Measurements from ENCODE around the gene SERAC1. TPM values are rescaled to one million over a fixed set of nuclear protein-coding genes. Genes with fewer than 3 reads are reported as not detected.

SERAC1 gene
- polyA plus RNA-seq, 1 of the 3 experiments (the other 2 are of a cell fraction) = 5.6 TPM

GRCh38 chr6:158064725-158065251 lies 103.3 kb downstream of the SERAC1 start:
- Histone ChIP-seq H3K36me3 (replicated peaks in 1 of 2; ENCODE audit: control insufficient read depth in 1 of 2, insufficient read depth in 2 of 2, low read length in 1 of 2) (peaks cover 40 to 56% of the 10 kb centered on the region in 2 experiments), H3K4me2 (no peak overlapping the region), H2AFZ (ENCODE audit: low read depth) (no peak overlapping the region), H3K27ac (ENCODE audit: low read depth in 2 of 2, low read length in 1 of 2) (no peak overlapping the region), H4K20me1 (ENCODE audit: insufficient read depth) (no peaks in the 10 kb centered on the region), H3K9me2 (no peaks in the 10 kb centered on the region), H3K9me3 (no peaks in the 10 kb centered on the region), H3F3A (replicated peaks; ENCODE audit: insufficient read depth) (peaks cover 40% of the 10 kb centered on the region), H3K9ac (no peak overlapping the region), H3K79me2 (ENCODE audit: insufficient read depth) (peaks cover 16% of the 10 kb centered on the region), H3K27me3 (ENCODE audit: insufficient read depth) (no peaks in the 10 kb centered on the region), H3K4me3 (ENCODE audit: low read depth in 2 of 2, low read length in 1 of 2) (no peak overlapping the region), H3K4me1 (ENCODE audit: control insufficient read depth in 1 of 2, insufficient read depth in 2 of 2, low read depth in 1 of 2, low read length in 1 of 2) (peaks cover 14 to 41% of the 10 kb centered on the region in 2 experiments; a peak in 3 of 4 replicates)
- ChIA-PET CTCF (interaction anchor here (1.4 kb wide), 1 partner anchor 38 kb away, joined by 5 read pairs; no protein-coding TSS in a partner anchor), POLR2A (no interaction called here)
- 80% methylated on average over 5 of the region's 24 CpGs for WGBS (ENCODE audit: low lambda C conversion rate)
- DNase-seq = no peak
- no peak for TF ChIP-seq NRF1 (IDR thresholded peaks at IDR 0.05; ENCODE audit: low read depth, low read length)
- TF ChIP-seq ELF1 (IDR thresholded peaks at IDR 0.05) = no peak
- TF ChIP-seq MEF2A (IDR thresholded peaks at IDR 0.05; ENCODE audit: borderline replicate concordance, low read depth) = no peak
- no peak for TF ChIP-seq USF1 (IDR thresholded peaks at IDR 0.05; ENCODE audit: borderline replicate concordance, low read depth)
- TF ChIP-seq FOXJ3 (CRISPR knock-in tag; IDR thresholded peaks at IDR 0.05) = no peak
- TF ChIP-seq FOSL2 (IDR thresholded peaks at IDR 0.05; ENCODE audit: borderline replicate concordance, low read depth) = no peak
- TF ChIP-seq TCF12 (IDR thresholded peaks at IDR 0.05) = no peak
- no peak for TF ChIP-seq RAD21 (IDR thresholded peaks at IDR 0.05; ENCODE audit: low read length)
- no peak for TF ChIP-seq EZH2phosphoT487 (IDR thresholded peaks at IDR 0.05; ENCODE audit: borderline replicate concordance, low read depth)
- no peak for TF ChIP-seq SIN3A (IDR thresholded peaks at IDR 0.05; ENCODE audit: borderline replicate concordance, low read depth, low read length)
- no peak for TF ChIP-seq MXI1 (IDR thresholded peaks at IDR 0.05; ENCODE audit: low read depth, low read length)
- TF ChIP-seq POLR2AphosphoS5 (IDR thresholded peaks at IDR 0.05; ENCODE audit: low read depth, low read length) = no peak
- TF ChIP-seq TEAD4 (IDR thresholded peaks at IDR 0.05; ENCODE audit: borderline replicate concordance, insufficient read depth) = no peak
- no peak for TF ChIP-seq NFIC (IDR thresholded peaks at IDR 0.05; ENCODE audit: borderline replicate concordance)
- no peak for TF ChIP-seq PBX3 (IDR thresholded peaks at IDR 0.05)

GRCh38 chr6:158063736-158064135 lies 104.3 kb downstream of the SERAC1 start:
- Histone ChIP-seq H3K9me2 (no peaks in the 10 kb centered on the region), H3K9me3 (no peaks in the 10 kb centered on the region), H2AFZ (ENCODE audit: low read depth) (no peak overlapping the region), H3K4me1 (ENCODE audit: control insufficient read depth in 1 of 2, insufficient read depth in 2 of 2, low read depth in 1 of 2, low read length in 1 of 2) (peaks cover 14 to 33% of the 10 kb centered on the region in 2 experiments; a peak in 3 of 4 replicates), H3K4me2 (no peak overlapping the region), H3K36me3 (replicated peaks in 1 of 2; ENCODE audit: control insufficient read depth in 1 of 2, insufficient read depth in 2 of 2, low read length in 1 of 2) (peaks cover 37 to 57% of the 10 kb centered on the region in 2 experiments), H3K9ac (no peak overlapping the region), H4K20me1 (ENCODE audit: insufficient read depth) (no peaks in the 10 kb centered on the region), H3K4me3 (ENCODE audit: low read depth in 2 of 2, low read length in 1 of 2) (no peak overlapping the region), H3K79me2 (ENCODE audit: insufficient read depth) (peaks cover 24% of the 10 kb centered on the region), H3K27ac (ENCODE audit: low read depth in 2 of 2, low read length in 1 of 2) (peak overlapping the region in 1 of 2 experiments; percentile 18; a peak in 1 of 4 replicates), H3K27me3 (ENCODE audit: insufficient read depth) (no peaks in the 10 kb centered on the region), H3F3A (replicated peaks; ENCODE audit: insufficient read depth) (peaks cover 41% of the 10 kb centered on the region)
- ChIA-PET POLR2A (no interaction called here), CTCF (interaction anchor here (3.5 to 4.3 kb wide), 2 partner anchors 8 to 307 kb away, joined by 14 to 35 read pairs; no protein-coding TSS in a partner anchor)
- 97% methylated on average over 11 of the region's 11 CpGs for WGBS (ENCODE audit: low lambda C conversion rate)
- DNase-seq = no peak
- TF ChIP-seq GABPA (IDR thresholded peaks at IDR 0.05; ENCODE audit: low read depth) (no peak), RCOR1 (IDR thresholded peaks at IDR 0.05; ENCODE audit: low read length) (no peak), FOXM1 (IDR thresholded peaks at IDR 0.05; ENCODE audit: low read depth) (no peak), ZBTB33 (IDR thresholded peaks at IDR 0.05; ENCODE audit: borderline replicate concordance, low read depth) (no peak), SMC3 (IDR thresholded peaks at IDR 0.05; ENCODE audit: low read depth, low read length) (no peak), CTCF (IDR thresholded peaks at IDR 0.05) (no peak), TAF1 (IDR thresholded peaks at IDR 0.05; ENCODE audit: borderline replicate concordance, low read depth, low read length) (no peak), SIN3A (IDR thresholded peaks at IDR 0.05; ENCODE audit: borderline replicate concordance, low read depth, low read length) (no peak), NRF1 (IDR thresholded peaks at IDR 0.05; ENCODE audit: low read depth, low read length) (no peak), TEAD4 (IDR thresholded peaks at IDR 0.05; ENCODE audit: borderline replicate concordance, insufficient read depth) (no peak), FOXJ3 (CRISPR knock-in tag; IDR thresholded peaks at IDR 0.05) (no peak), MEF2A (IDR thresholded peaks at IDR 0.05; ENCODE audit: borderline replicate concordance, low read depth) (no peak), TCF12 (IDR thresholded peaks at IDR 0.05) (no peak)

Data from SK-N-SH (cell line).